ENCODE measurements around the gene INTS4.
"Not testable (repeated sequence)": the region's sequence is repeated elsewhere in the genome, so short reads cannot be mapped to it uniquely, and the experiment has no call there.

INTS4 gene

GRCh38 chr11:77994434-77995362, at the start of gene INTS4:
Gene INTS4, minus strand, starts transcription at chr11:77994668. Its CDS starts 25 bp downstream, at chr11:77994643.
- DNase-seq (ENCODE audit: low read depth): peak; percentile 96

GRCh38 chr11:78041843-78042440, 47.5 kb upstream of the INTS4 start:
- DNase-seq (ENCODE audit: low read depth): no peak

GRCh38 chr11:78041380-78041719, 46.9 kb upstream of the INTS4 start:
- DNase-seq (ENCODE audit: low read depth): not testable (repeated sequence)

GRCh38 chr11:78040691-78041379, 46.4 kb upstream of the INTS4 start:
- DNase-seq (ENCODE audit: low read depth): no peak

- DNase-seq (ENCODE audit: low read depth): no peak
Observed at GRCh38 chr11:78039919-78040671, 45.6 kb upstream of the INTS4 start.

- DNase-seq (ENCODE audit: low read depth): no peak
Observed at GRCh38 chr11:78039391-78039918, 45.0 kb upstream of the INTS4 start.

- DNase-seq (ENCODE audit: low read depth): no peak
Observed at GRCh38 chr11:78038697-78039313, 44.3 kb upstream of the INTS4 start.

- DNase-seq (ENCODE audit: low read depth): no peak
Observed at GRCh38 chr11:78037825-78038620, 43.6 kb upstream of the INTS4 start.

- DNase-seq (ENCODE audit: low read depth): no peak
Observed at GRCh38 chr11:78037056-78037455, 42.6 kb upstream of the INTS4 start.

- DNase-seq (ENCODE audit: low read depth): no peak
Observed at GRCh38 chr11:78036313-78036712, 41.8 kb upstream of the INTS4 start.

GRCh38 chr11:78034623-78035022, 40.2 kb upstream of the INTS4 start:
- no peak for DNase-seq (ENCODE audit: low read depth)

- no peak for DNase-seq (ENCODE audit: low read depth)
Observed at GRCh38 chr11:78033040-78033439, 38.6 kb upstream of the INTS4 start.

- no peak for DNase-seq (ENCODE audit: low read depth)
Observed at GRCh38 chr11:78032090-78032489, 37.6 kb upstream of the INTS4 start.

GRCh38 chr11:78031629-78032028, 37.2 kb upstream of the INTS4 start:
- no peak for DNase-seq (ENCODE audit: low read depth)

GRCh38 chr11:78030429-78031325, 36.2 kb upstream of the INTS4 start:
- DNase-seq (ENCODE audit: low read depth): no peak

GRCh38 chr11:78028423-78028822, 34.0 kb upstream of the INTS4 start:
- not testable (repeated sequence) for DNase-seq (ENCODE audit: low read depth)

GRCh38 chr11:78027759-78028158, 33.3 kb upstream of the INTS4 start:
- no peak for DNase-seq (ENCODE audit: low read depth)

- no peak for DNase-seq (ENCODE audit: low read depth)
Observed at GRCh38 chr11:78025378-78025777, 30.9 kb upstream of the INTS4 start.

GRCh38 chr11:78023426-78023825, 29.0 kb upstream of the INTS4 start:
- no peak for DNase-seq (ENCODE audit: low read depth)

Measured in activated T-cell treated with anti-CD3 and anti-CD28 coated beads for 24 hours (primary cell).